ENCODE data around the gene SEMA3F. TPM values are rescaled to one million over a fixed set of nuclear protein-coding genes. Genes with fewer than 3 reads are reported as not detected.

The SEMA3F gene
- total RNA-seq, 1 donor from 2014 or later = 79.8 TPM

- Histone ChIP-seq H3K36me3 (ENCODE audit: control insufficient read depth, insufficient read depth, low read length) (no peaks in the 10 kb centered on the region), H3K27me3 (ENCODE audit: control insufficient read depth, insufficient read depth, low read length) (no peaks in the 10 kb centered on the region), H3K4me3 (ENCODE audit: low read depth, low read length) (no peak overlapping the region)
- TF ChIP-seq CTCF (IDR thresholded peaks at IDR 0.05; ENCODE audit: insufficient read depth, low read length, poor library complexity, severe bottlenecking) = no peak
- DNase-seq (ENCODE audit: low read depth) = no peak
These were observed 76.5 kb downstream of the SEMA3F start for GRCh38 chr3:50231581-50231980.

- DNase-seq (ENCODE audit: low read depth) = no peak
- no peak for TF ChIP-seq CTCF (IDR thresholded peaks at IDR 0.05; ENCODE audit: insufficient read depth, low read length, poor library complexity, severe bottlenecking)
- no peaks in the 10 kb centered on the region for H3K36me3 ChIP-seq (ENCODE audit: control insufficient read depth, insufficient read depth, low read length)
- no peaks in the 10 kb centered on the region for H3K27me3 ChIP-seq (ENCODE audit: control insufficient read depth, insufficient read depth, low read length)
- no peak overlapping the region for H3K4me3 ChIP-seq (ENCODE audit: low read depth, low read length)
These were observed 77.2 kb downstream of the SEMA3F start for GRCh38 chr3:50232303-50232702.

- no peak for TF ChIP-seq CTCF (IDR thresholded peaks at IDR 0.05; ENCODE audit: insufficient read depth, low read length, poor library complexity, severe bottlenecking)
- Histone ChIP-seq H3K36me3 (ENCODE audit: control insufficient read depth, insufficient read depth, low read length) (no peaks in the 10 kb centered on the region), H3K27me3 (ENCODE audit: control insufficient read depth, insufficient read depth, low read length) (no peaks in the 10 kb centered on the region), H3K4me3 (ENCODE audit: low read depth, low read length) (no peak overlapping the region)
- DNase-seq (ENCODE audit: low read depth) = no peak
These were observed 78.1 kb downstream of the SEMA3F start for GRCh38 chr3:50233176-50233575.

- no peak for TF ChIP-seq CTCF (IDR thresholded peaks at IDR 0.05; ENCODE audit: insufficient read depth, low read length, poor library complexity, severe bottlenecking)
- Histone ChIP-seq H3K4me3 (ENCODE audit: low read depth, low read length) (peak within 1 kb of the TSS; percentile 80), H3K36me3 (ENCODE audit: control insufficient read depth, insufficient read depth, low read length) (no peaks in the 10 kb centered on the region), H3K27me3 (ENCODE audit: control insufficient read depth, insufficient read depth, low read length) (no peaks in the 10 kb centered on the region)
- peak; percentile 92 for DNase-seq (ENCODE audit: low read depth)
These were observed 80.8 kb downstream of the SEMA3F start, which contains the start of gene GNAI2 for GRCh38 chr3:50235716-50236483. Gene GNAI2 (plus strand): TSS chr3:50236204. CDS start chr3:50236336, 132 bp downstream.

GRCh38 chr3:50236484-50237132 is 81.5 kb downstream of the SEMA3F start:
- DNase-seq (ENCODE audit: low read depth) = no peak
- TF ChIP-seq CTCF (IDR thresholded peaks at IDR 0.05; ENCODE audit: insufficient read depth, low read length, poor library complexity, severe bottlenecking) = no peak
- Histone ChIP-seq H3K36me3 (ENCODE audit: control insufficient read depth, insufficient read depth, low read length) (no peaks in the 10 kb centered on the region), H3K4me3 (ENCODE audit: low read depth, low read length) (peak overlapping the region; percentile 80), H3K27me3 (ENCODE audit: control insufficient read depth, insufficient read depth, low read length) (no peaks in the 10 kb centered on the region)
